IPS-18a (cell line): Measurements from ENCODE around the gene LRRC53.

ENCODE experiments used
- H3K27ac ChIP-seq: one replicate; pipeline ENCODE4 v1.5.1; 2013; ENCODE audit warnings: low read length
- H3K27me3 ChIP-seq: one replicate; pipeline ENCODE4 v1.6.1; 2013; ENCODE audit warnings: mild to moderate bottlenecking, low read length; ENCODE audit not compliant: control insufficient read depth, insufficient read depth
- H3K36me3 ChIP-seq: one replicate; pipeline ENCODE4 v1.6.1; 2013; ENCODE audit warnings: low read depth, low read length; ENCODE audit not compliant: control insufficient read depth
- H3K4me1 ChIP-seq: one replicate; pipeline ENCODE4 v1.6.1; 2013; ENCODE audit warnings: low read depth, low read length; ENCODE audit not compliant: control insufficient read depth
- H3K4me3 ChIP-seq: one replicate; pipeline ENCODE4 v1.5.1; 2013; ENCODE audit warnings: low read length
- H3K9ac ChIP-seq: one replicate; pipeline ENCODE4 v1.6.1; 2013; ENCODE audit warnings: mild to moderate bottlenecking, low read length, moderate library complexity
- H3K9me3 ChIP-seq: one replicate; pipeline ENCODE4 v1.6.1; 2013; ENCODE audit warnings: low read depth, low read length; ENCODE audit not compliant: control insufficient read depth

Gene LRRC53

DNA sequence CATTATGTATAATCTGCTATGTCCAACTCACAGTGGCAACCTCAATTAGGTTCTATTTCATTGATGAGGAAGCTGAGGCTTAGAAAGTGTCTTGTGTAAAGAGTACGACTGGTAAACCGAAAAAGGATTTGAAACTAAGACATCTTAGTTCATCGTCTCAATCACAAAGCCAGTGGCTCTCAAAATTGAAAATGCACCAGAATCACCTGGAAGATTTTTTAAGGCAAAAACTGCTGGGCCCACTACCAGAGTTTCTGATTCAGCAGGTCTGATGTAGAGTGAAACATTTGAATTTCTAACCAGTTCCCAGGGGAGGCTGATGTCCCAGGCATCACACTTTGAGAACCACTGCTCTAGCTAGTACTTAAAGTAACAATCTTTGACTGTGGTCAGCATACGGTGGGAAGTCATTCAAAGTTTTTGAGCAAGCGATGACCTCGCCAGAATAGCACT lies 5.2 kb upstream of the LRRC53 start:
- Histone ChIP-seq H3K4me1 (peaks cover 13% of the 10 kb centered on the region), H3K27me3 (no peaks in the 10 kb centered on the region), H3K36me3 (no peaks in the 10 kb centered on the region), H3K4me3 (no peak overlapping the region), H3K27ac (no peak overlapping the region), H3K9me3 (no peaks in the 10 kb centered on the region), H3K9ac (no peak overlapping the region)

DNA sequence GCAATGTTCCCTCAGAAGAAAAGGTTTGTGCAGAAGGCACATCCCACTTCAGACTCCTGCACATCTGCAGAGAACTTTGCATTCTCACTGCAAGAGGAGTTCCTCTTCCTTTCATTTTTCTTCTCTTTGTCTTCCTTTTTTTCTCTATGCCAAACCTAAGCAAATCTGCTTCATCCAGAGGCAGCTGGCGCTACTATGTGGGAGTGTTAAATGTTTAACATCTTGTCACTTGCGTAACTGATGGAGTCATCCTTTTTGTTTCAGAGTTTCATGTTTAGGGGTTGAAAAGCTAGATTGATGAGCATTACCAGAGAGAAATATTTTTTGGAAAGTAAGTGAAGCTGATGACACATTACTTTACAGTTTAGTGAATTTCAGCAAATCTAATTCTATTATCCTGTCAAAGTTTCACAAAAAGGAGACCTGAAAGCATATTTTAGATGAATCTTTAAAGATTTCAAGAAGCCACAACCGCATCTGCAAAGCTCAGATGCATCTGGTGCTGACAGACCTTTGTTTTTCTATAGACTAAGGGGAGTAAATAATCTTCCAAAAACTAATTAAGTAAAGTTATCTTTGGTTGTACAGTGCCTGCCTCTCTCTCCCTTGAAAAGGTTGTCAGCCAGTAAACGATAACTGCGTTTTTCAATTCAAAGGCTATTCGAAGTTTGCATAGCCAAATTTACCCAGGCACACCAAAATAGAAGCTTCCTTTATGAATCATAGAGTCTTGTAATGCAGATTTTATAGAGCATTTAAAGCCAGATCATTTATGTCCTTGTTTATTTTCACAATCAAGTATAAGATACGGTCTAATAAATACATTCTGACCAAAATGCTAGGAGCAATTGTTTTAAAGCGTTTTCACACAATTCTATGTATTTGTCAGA lies 1.2 kb upstream of the LRRC53 start:
- Histone ChIP-seq H3K36me3 (no peaks in the 10 kb centered on the region), H3K27ac (no peak overlapping the region), H3K9ac (no peak overlapping the region), H3K4me3 (no peak overlapping the region), H3K4me1 (no peaks in the 10 kb centered on the region), H3K9me3 (no peaks in the 10 kb centered on the region), H3K27me3 (no peaks in the 10 kb centered on the region)

DNA sequence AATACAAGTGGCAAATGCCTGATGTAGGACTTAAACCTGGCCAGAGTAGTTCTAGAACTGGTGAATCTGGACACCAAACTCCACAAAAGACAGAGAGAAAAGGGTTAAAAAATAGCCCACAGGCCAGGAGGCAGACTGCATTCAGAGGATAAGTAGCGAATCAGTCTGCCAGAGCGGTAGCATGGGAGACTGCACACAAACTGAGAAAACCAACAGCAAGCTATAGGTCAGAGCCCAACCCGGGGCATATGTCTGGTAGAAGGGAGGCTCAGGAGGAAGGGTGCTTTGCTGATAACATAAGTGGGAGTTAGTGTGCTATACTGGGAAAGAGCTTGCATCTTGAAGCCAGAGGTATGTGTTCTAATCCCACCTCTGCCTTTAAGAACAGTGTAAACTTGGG lies 4.0 kb downstream of the LRRC53 start:
- peaks cover 26% of the 10 kb centered on the region for H3K4me1 ChIP-seq
- H3K27ac ChIP-seq, result no peak overlapping the region
- no peak overlapping the region for H3K9ac ChIP-seq
- H3K36me3 ChIP-seq, result no peaks in the 10 kb centered on the region
- H3K4me3 ChIP-seq, result no peak overlapping the region
- H3K9me3 ChIP-seq, result no peaks in the 10 kb centered on the region
- no peaks in the 10 kb centered on the region for H3K27me3 ChIP-seq

DNA sequence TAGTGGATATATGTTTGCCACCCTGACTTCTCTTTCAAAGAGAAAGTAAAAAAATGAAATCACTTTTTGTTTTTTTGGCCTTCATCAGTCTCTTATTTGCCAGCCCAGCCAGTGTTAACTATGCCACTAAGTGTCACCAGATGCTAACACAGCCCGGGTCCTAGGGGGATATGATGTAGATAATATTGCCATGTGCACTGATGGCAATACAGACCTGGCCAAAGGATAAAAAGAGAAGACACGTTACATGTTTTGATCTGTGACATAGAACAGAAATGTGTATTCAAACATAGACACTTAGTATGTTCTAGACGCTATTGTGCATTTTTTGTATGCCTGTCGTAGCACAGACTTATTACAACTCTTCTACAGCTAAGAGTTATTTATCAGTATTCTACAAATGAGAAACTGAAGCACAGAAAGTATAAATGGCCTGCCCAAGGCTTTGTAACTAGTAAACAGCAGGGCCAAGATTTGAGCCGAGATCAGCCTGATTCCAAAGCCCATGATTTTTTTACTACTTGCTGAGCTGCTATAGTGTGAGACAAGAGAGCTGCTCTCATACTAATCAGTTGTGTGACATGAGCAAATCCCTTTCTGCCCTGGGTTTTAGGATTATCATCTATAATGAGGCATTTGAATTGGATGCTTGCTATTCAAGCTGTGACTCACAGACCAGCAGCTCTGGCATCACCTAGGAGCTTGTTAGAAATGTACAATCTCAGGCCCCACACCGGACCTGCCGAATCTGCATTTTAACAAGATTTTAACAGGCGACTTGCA lies 6.3 kb downstream of the LRRC53 start:
- Histone ChIP-seq H3K9me3 (no peaks in the 10 kb centered on the region), H3K36me3 (no peaks in the 10 kb centered on the region), H3K27ac (peak overlapping the region; percentile 10), H3K4me3 (no peak overlapping the region), H3K9ac (no peak overlapping the region), H3K27me3 (no peaks in the 10 kb centered on the region), H3K4me1 (peaks cover 26% of the 10 kb centered on the region)

DNA sequence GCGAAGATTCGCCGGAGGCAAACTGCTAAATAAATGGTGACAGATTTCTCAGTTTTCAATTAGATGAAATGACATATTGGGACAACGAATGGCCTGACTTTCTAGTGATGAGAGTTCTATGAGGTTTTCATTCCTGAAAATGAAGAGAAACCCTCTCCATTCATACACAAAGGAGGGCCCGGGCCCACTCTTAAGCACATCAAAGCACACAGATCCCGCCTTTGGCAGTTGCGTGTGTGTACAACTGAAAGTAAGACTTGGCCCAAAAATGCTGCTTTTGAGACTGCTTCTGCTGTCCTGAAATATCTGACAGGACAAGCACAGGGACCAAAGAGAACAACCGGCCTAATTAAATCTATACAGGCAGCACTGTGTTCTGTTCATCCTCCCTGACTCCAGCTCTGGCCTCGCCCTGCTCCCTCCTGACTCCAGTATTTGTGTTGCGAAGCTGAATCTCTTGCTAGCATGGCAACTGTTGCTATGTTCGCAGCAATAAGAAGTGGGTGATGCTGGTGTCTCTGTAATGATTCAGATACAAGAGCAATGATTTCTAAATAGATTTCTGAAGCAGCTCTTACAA lies 7.4 kb downstream of the LRRC53 start:
- Histone ChIP-seq H3K9ac (no peak overlapping the region), H3K27ac (peak overlapping the region; percentile 10)

DNA sequence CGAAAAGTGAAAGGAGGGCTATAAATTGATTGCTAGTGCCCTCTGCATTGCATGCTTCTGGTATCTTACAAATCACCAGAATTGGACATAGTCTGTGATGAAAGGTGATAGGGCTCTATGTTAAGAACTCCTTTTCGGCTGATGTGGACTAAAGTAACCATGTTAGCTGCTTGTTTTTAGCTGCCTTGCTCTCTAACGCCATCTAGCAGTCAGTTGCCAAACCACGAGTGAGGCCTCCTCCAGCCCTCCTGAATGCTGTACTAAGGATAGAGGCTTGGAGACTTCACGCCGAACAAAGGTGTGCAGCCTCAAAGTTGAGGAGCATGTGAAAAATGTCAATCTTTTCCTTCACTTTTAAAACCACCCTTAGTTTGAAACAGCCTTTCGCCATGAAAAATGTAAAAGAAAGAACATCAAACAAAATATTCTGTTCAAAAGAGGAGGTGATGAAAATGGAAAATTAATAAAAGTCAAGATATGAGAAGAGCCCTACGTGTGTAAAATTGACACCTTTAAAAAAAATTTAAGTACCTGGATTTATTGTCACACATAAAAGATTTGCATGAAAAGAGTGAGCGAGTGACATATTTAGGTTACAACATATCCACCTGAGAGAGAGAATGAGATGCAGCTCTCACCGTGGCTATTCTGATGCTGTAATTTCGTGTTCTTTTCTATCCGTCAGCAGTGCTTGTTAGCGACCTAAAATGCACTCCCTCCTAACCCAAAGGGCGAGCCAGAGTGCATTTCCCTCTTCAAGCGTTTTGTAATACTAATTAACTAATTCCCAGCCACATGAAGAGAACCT lies 8.1 kb downstream of the LRRC53 start:
- Histone ChIP-seq H3K4me1 (peaks cover 26% of the 10 kb centered on the region), H3K27me3 (no peaks in the 10 kb centered on the region), H3K27ac (no peak overlapping the region), H3K9ac (no peak overlapping the region), H3K9me3 (no peaks in the 10 kb centered on the region), H3K4me3 (no peak overlapping the region), H3K36me3 (no peaks in the 10 kb centered on the region)

More for the DNA sequence above, 7.4 kb downstream of the LRRC53 start:
- H3K27me3 ChIP-seq, result no peaks in the 10 kb centered on the region
- no peaks in the 10 kb centered on the region for H3K36me3 ChIP-seq
- peaks cover 26% of the 10 kb centered on the region for H3K4me1 ChIP-seq
- no peak overlapping the region for H3K4me3 ChIP-seq
- H3K9me3 ChIP-seq, result no peaks in the 10 kb centered on the region

DNA sequence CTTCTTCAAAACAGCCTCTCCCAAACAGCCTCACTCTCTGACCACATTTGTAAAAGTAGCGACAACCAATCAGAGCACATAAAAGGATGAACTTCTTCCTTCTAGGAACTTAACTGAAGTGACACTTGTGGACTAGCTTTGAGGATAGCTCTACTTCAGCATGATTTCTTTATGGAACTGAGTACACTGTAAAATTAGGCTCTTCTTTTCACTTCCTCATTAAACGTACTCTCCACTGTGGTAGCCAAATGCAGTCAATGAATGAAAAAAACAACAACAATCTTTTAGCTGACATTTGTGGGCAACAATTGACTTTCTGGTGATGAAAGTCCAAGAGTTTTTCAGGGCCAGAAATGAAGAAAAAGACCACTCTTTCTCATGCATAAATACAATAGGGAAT lies 9.6 kb downstream of the LRRC53 start:
- Histone ChIP-seq H3K27me3 (no peaks in the 10 kb centered on the region), H3K36me3 (no peaks in the 10 kb centered on the region), H3K4me3 (no peak overlapping the region), H3K9me3 (no peaks in the 10 kb centered on the region), H3K9ac (no peak overlapping the region), H3K4me1 (peaks cover 26% of the 10 kb centered on the region), H3K27ac (no peak overlapping the region)

DNA sequence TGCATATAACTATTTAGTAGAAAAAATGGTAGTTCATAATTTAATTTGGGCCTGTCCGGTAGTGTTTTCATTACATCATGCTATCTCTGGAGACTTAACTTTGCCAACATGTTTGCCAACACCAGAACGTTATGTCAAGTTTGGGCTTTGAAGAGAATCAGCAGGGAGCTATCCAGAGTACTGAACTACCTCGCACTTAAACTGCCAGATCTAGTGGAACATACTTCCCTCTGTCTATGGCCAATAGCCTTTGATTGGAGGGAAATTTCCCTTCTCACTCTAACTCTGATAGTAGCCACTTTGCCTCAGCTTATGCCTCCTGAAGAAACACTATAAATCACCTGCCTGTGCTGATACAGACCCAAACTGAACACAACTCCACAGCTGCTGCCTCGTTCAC lies 10.0 kb downstream of the LRRC53 start:
- H3K9ac ChIP-seq, result no peak overlapping the region
- H3K9me3 ChIP-seq, result no peaks in the 10 kb centered on the region
- no peak overlapping the region for H3K27ac ChIP-seq
- H3K36me3 ChIP-seq, result no peaks in the 10 kb centered on the region
- H3K4me3 ChIP-seq, result no peak overlapping the region
- no peaks in the 10 kb centered on the region for H3K27me3 ChIP-seq
- H3K4me1 ChIP-seq, result peaks cover 26% of the 10 kb centered on the region

DNA sequence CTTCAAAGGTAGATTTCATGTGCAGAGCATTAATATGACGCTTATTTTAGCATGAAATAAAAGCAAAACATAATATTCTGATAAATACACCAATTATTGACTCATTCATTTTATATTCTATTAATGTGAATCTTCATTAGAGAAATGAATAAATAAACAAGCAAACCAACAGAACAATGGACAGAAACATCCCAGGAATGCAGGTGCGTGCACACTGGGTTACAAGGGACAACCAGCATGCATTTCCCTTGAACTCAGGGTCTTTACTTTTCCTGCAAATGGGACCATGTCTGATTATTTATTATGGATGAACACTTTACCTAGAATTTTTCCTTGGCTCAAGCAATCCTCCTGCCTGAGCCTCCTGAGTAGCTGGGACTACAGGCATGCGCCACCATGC lies 13.5 kb downstream of the LRRC53 start:
- Histone ChIP-seq H3K27me3 (no peaks in the 10 kb centered on the region), H3K27ac (no peak overlapping the region), H3K9me3 (no peaks in the 10 kb centered on the region), H3K9ac (no peak overlapping the region), H3K4me3 (no peak overlapping the region), H3K4me1 (peaks cover 2% of the 10 kb centered on the region), H3K36me3 (no peaks in the 10 kb centered on the region)

DNA sequence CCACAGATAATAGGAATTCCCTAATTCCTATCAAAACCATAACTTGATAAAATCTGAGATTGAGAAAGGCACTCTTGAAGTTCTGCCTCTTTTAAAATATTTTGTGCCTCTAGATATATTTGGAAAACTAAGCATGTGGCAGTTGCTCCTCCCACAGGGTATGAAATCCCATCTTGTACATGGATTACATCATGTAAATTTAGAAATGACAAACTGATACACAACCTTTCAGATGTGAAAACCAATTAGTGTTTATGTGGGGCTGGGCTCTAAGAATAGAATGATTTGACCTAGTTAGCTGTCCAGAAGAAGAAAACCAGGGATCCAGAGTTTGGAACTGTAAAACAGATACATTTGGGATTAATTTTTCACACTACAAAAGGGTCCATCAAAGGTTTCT lies 15.7 kb downstream of the LRRC53 start:
- Histone ChIP-seq H3K36me3 (no peaks in the 10 kb centered on the region), H3K4me1 (peaks cover 4% of the 10 kb centered on the region), H3K9ac (no peak overlapping the region), H3K27me3 (no peaks in the 10 kb centered on the region), H3K27ac (no peak overlapping the region), H3K4me3 (no peak overlapping the region), H3K9me3 (no peaks in the 10 kb centered on the region)

DNA sequence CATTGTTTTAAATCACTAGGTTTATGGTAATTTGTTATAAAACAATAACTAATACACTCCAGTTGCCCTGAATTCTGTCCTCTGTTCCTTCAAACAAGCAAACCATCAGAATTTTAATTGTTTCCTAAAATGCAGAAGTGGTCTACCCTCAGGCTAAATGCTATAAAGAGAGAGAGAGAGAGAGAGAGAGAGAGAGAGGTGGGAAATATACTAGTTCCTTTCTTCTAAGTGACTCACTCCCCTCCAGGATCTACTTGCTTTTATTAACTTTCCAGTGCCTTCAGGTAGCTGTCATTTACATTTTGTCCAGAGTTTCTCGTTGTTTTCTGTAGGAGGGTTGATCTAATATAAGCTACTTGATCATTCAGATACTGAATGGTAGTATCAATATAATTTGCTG lies 26.4 kb downstream of the LRRC53 start:
- Histone ChIP-seq H3K9ac (no peak overlapping the region), H3K4me1 (peaks cover 12% of the 10 kb centered on the region), H3K27me3 (no peaks in the 10 kb centered on the region), H3K27ac (no peak overlapping the region), H3K9me3 (no peaks in the 10 kb centered on the region), H3K4me3 (no peak overlapping the region), H3K36me3 (no peaks in the 10 kb centered on the region)
